ENCODE data around the gene SNAI3. TPM values are rescaled to one million over a fixed set of nuclear protein-coding genes. Genes with fewer than 3 reads are reported as not detected.

Gene SNAI3
- total and polyA plus RNA-seq, 2 of the 8 experiments (the other 6 are each of a cell fraction or from before 2014, with no cell fraction given), result 8.5 to 13.3 TPM

- TF ChIP-seq CHD7 (IDR thresholded peaks at IDR 0.05; ENCODE audit: insufficient replicate concordance, low read length) (no peak), EGR1 (IDR thresholded peaks at IDR 0.05; ENCODE audit: borderline replicate concordance, low read depth, low read length) (no peak), HDAC6 (IDR thresholded peaks at IDR 0.05; ENCODE audit: low read depth, low read length) (no peak), SRF (IDR thresholded peaks at IDR 0.05; ENCODE audit: low read depth, low read length) (no peak), RAD21 (IDR thresholded peaks at IDR 0.05 in 1 of 2, conservative IDR thresholded peaks at IDR 0.05 in 1 of 2; ENCODE audit: low read depth in 2 of 2, low read length in 2 of 2) (no peak), CTBP2 (IDR thresholded peaks at IDR 0.05; ENCODE audit: borderline replicate concordance, insufficient read depth, insufficient read length, low read length) (no peak), EP300 (IDR thresholded peaks at IDR 0.05; ENCODE audit: borderline replicate concordance in 1 of 2, low read depth in 2 of 2, low read length in 2 of 2) (no peak), SP1 (IDR thresholded peaks at IDR 0.05; ENCODE audit: low read depth, low read length) (no peak), CHD1 (IDR thresholded peaks at IDR 0.05; ENCODE audit: low read depth, low read length) (no peak)
Measured at GRCh38 chr16:88727871-88728270, 41.6 kb upstream of the SNAI3 start (continued).

All from H1 (cell line).